IMR-90 (cell line): Measurements from ENCODE around the gene NRN1. TPM values are rescaled to one million over a fixed set of nuclear protein-coding genes. Genes with fewer than 3 reads are reported as not detected.

ENCODE experiments used
- ATAC-seq: fragments of 200-7000 bp; cut with Tn5 transposase; 2 replicates; pipeline ENCODE4 v1.9.1; 2020; ENCODE audit warnings: low read depth, mild to moderate bottlenecking, moderate library complexity
- BruUV-seq: library from RNA; stranded (reverse); fragments of 400-500 nt; replicated peaks from 2 replicates; lab custom pipeline; 2021; lab: Mats Ljungman, UMichigan
- CTCF ChIA-PET: fragments of 300-600 bp; formaldehyde crosslinking; extraction: SDS; loops from one replicate; lab custom pipeline; 2021; ENCODE audit warnings: antibody characterized with exemption; lab: Yijun Ruan, JAX
- POLR2A ChIA-PET: fragments of 300-600 bp; sonication (Branson Sonifier 250); formaldehyde crosslinking; loops from one replicate; lab custom pipeline; 2022; ENCODE audit warnings: antibody characterized with exemption; ENCODE audit not compliant: unreplicated experiment; lab: Charles Lee
- DNase-seq: peaks from one replicate; pipeline ENCODE4 v3.0.0; 2013
- H2AFZ ChIP-seq: replicated peaks from 2 replicates; pipeline ENCODE3; 2013; ENCODE audit warnings: low read length, mild to moderate bottlenecking; ENCODE audit not compliant: poor library complexity
- H2AK5ac ChIP-seq: 2 replicates; pipeline ENCODE4 v1.6.1; 2013; ENCODE audit warnings: low read depth, low read length, inconsistent platforms
- H2AK9ac ChIP-seq: replicated peaks from 2 replicates; pipeline ENCODE3; 2013; ENCODE audit warnings: mild to moderate bottlenecking, low read depth, low read length, moderate library complexity; ENCODE audit not compliant: poor library complexity
- H2BK120ac ChIP-seq: 2 replicates; pipeline ENCODE4 v1.6.1; 2013; ENCODE audit warnings: low read depth, low read length, inconsistent platforms
- H2BK15ac ChIP-seq: 3 replicates; pipeline ENCODE4 v1.6.1; 2013; ENCODE audit warnings: low read depth, low read length, inconsistent platforms
- H2BK20ac ChIP-seq: 2 replicates; pipeline ENCODE4 v1.6.1; 2013; ENCODE audit warnings: low read depth, mild to moderate bottlenecking, inconsistent platforms, low read length, moderate library complexity
- H2BK5ac ChIP-seq: 2 replicates; pipeline ENCODE4 v1.6.1; 2013; ENCODE audit warnings: mild to moderate bottlenecking, low read depth, low read length, inconsistent platforms; ENCODE audit not compliant: poor library complexity, severe bottlenecking
- H3K14ac ChIP-seq: replicated peaks from 2 replicates; pipeline ENCODE4 v1.6.1; 2013; ENCODE audit warnings: low read depth, low read length, inconsistent platforms
- H3K18ac ChIP-seq: 2 replicates; pipeline ENCODE4 v1.6.1; 2013; ENCODE audit warnings: low read depth, low read length, control low read depth
- H3K23ac ChIP-seq: 2 replicates; pipeline ENCODE4 v1.6.1; 2013; ENCODE audit warnings: low read depth, low read length, inconsistent platforms
- H3K27ac ChIP-seq: 2 replicates; pipeline ENCODE4 v1.5.1; 2013; ENCODE audit warnings: mild to moderate bottlenecking, control low read depth, low read length; ENCODE audit not compliant: insufficient read depth
- H3K27me3 ChIP-seq: 2 replicates; pipeline ENCODE4 v1.6.1; 2013; ENCODE audit warnings: low read length; ENCODE audit not compliant: control insufficient read depth, insufficient read depth
- H3K36me3 ChIP-seq: 2 replicates; pipeline ENCODE4 v1.6.1; 2013; ENCODE audit warnings: low read length, mixed read lengths; ENCODE audit not compliant: control insufficient read depth, insufficient read depth
- H3K4ac ChIP-seq: 2 replicates; pipeline ENCODE4 v1.6.1; 2013; ENCODE audit warnings: low read depth, low read length, inconsistent platforms
- H3K4me1 ChIP-seq: 2 replicates; pipeline ENCODE4 v1.6.1; 2013; ENCODE audit warnings: low read length, mixed read lengths; ENCODE audit not compliant: control insufficient read depth, insufficient read depth
- H3K4me2 ChIP-seq: 2 replicates; pipeline ENCODE4 v1.6.1; 2013; ENCODE audit warnings: low read depth, mild to moderate bottlenecking, control low read depth, low read length, moderate library complexity
- H3K4me3 ChIP-seq: 2 replicates; pipeline ENCODE4 v1.5.1; 2013; ENCODE audit warnings: low read depth, mild to moderate bottlenecking, control low read depth, low read length, moderate library complexity; ENCODE audit not compliant: insufficient read depth
- H3K56ac ChIP-seq: 2 replicates; pipeline ENCODE4 v1.6.1; 2013; ENCODE audit warnings: low read length, inconsistent platforms; ENCODE audit not compliant: insufficient read depth; ENCODE audit errors: extremely low read depth
- H3K79me1 ChIP-seq, 2 experiments: 2 replicates each; pipeline ENCODE4 v1.6.1; 2013; ENCODE audit warnings: low read length in 2 of 2, inconsistent platforms in 1 of 2, low read depth in 1 of 2
- H3K9ac ChIP-seq: 2 replicates; pipeline ENCODE4 v1.6.1; 2013; ENCODE audit warnings: low read depth, low read length, control low read depth
- H3K9me1 ChIP-seq: 2 replicates; pipeline ENCODE4 v1.6.1; 2013; ENCODE audit warnings: low read length, inconsistent platforms; ENCODE audit not compliant: insufficient read depth
- H3K9me3 ChIP-seq: 2 replicates; pipeline ENCODE4 v1.6.1; 2013; ENCODE audit warnings: low read length; ENCODE audit not compliant: control insufficient read depth, insufficient read depth
- H4K20me1 ChIP-seq: 2 replicates; pipeline ENCODE4 v1.6.1; 2013; ENCODE audit warnings: low read length, inconsistent platforms; ENCODE audit not compliant: insufficient read depth
- H4K5ac ChIP-seq: 2 replicates; pipeline ENCODE4 v1.6.1; 2013; ENCODE audit warnings: mild to moderate bottlenecking, low read depth, low read length, control low read depth
- H4K8ac ChIP-seq, 2 experiments: 2 replicates each; pipeline ENCODE4 v1.6.1; 2013; ENCODE audit warnings: low read depth in 2 of 2, low read length in 2 of 2, control low read depth in 1 of 2, inconsistent platforms in 1 of 2
- H4K91ac ChIP-seq: 2 replicates; pipeline ENCODE4 v1.6.1; 2013; ENCODE audit warnings: low read depth, low read length, inconsistent platforms; ENCODE audit not compliant: insufficient read depth
- ELK1 ChIP-seq: fragments of 150-350 bp; IDR thresholded peaks from 2 replicates; pipeline ENCODE4 v1.6.1; 2016; ENCODE audit warnings: low read depth, mild to moderate bottlenecking, low read length, moderate library complexity, borderline replicate concordance
- USF2 ChIP-seq: fragments of 150-350 bp; IDR thresholded peaks from 2 replicates; pipeline ENCODE4 v1.6.1; 2017; ENCODE audit warnings: mild to moderate bottlenecking, antibody characterized with exemption, low read length, low read depth
- WGBS, 2 experiments: methylation state at CpG; one replicate each; pipeline versions ENCODE4 v1.1.5 to v1.1.7; 2013; ENCODE audit warnings: missing lambda C conversion rate in 2 of 2; ENCODE audit not compliant: insufficient read length in 1 of 2; ENCODE audit errors: extremely low coverage in 2 of 2; 5-methylcytosine and 5-hydroxymethylcytosine counted together
- dilution Hi-C: fragments of 300-500 bp; cut with HindIII; formaldehyde crosslinking; loops from one replicate; pipeline ENCODE4 v1.14.3; 2018; ENCODE audit warnings: low sequenced_read_pairs; ENCODE audit not compliant: unreplicated experiment
- in situ Hi-C: fragments of 300-500 bp; cut with MboI; formaldehyde crosslinking; loops from 3 replicates; pipeline ENCODE4 v1.14.3; 2019; ENCODE audit warnings: low sequenced_read_pairs, inconsistent platforms, mixed read lengths
- intact Hi-C: fragments of 100-400 bp; cut with micrococcal nuclease; formaldehyde crosslinking; loops from 2 replicates; pipeline ENCODE4 v1.10.0; 2022
- polyA plus RNA-seq, 3 experiments: library from polyadenylated mRNA; depleted of rRNA; stranded (reverse); fragments of >200 nt; gene quantifications; 2 replicates each; pipeline ENCODE4 v1.2.3, GENCODE V29; 2012; ENCODE audit warnings: low replicate concordance in 1 of 3
- total RNA-seq: library from RNA; depleted of rRNA; stranded (reverse); fragments of >200 nt; gene quantifications from 2 replicates; pipeline ENCODE4 v1.2.3, GENCODE V29; 2012

NRN1 gene
- total and polyA plus RNA-seq, 2 of the 4 experiments (the other 2 are of a cell fraction) = not detected

GRCh38 chr6:5967594-5967993, 39.1 kb downstream of the NRN1 start:
- DNase-seq = no peak
- no CpG with 5 or more reads among the region's 1 CpG for WGBS, 2 experiments
- TF ChIP-seq USF2 (no peak), ELK1 (no peak)
- Histone ChIP-seq H4K91ac (no peak overlapping the region), H2BK20ac (no peak overlapping the region), H3K9me1 (no peaks in the 10 kb centered on the region), H3K4me3 (no peak overlapping the region), H3K4me1 (no peaks in the 10 kb centered on the region), H4K8ac (no peak overlapping the region), H2AFZ (no peak overlapping the region), H3K36me3 (no peaks in the 10 kb centered on the region), H2BK5ac (no peak overlapping the region), H2BK15ac (no peak overlapping the region), H3K18ac (no peak overlapping the region), H2AK5ac (no peak overlapping the region), H3K79me1 (no peaks in the 10 kb centered on the region), H3K56ac (no peak overlapping the region), H3K9me3 (peaks cover 4% of the 10 kb centered on the region), H3K27me3 (no peaks in the 10 kb centered on the region), H2BK120ac (no peak overlapping the region), H3K9ac (no peak overlapping the region), H3K14ac (no peak overlapping the region), H2AK9ac (no peak overlapping the region), H3K27ac (no peak overlapping the region), H3K4me2 (no peak overlapping the region), H4K20me1 (no peaks in the 10 kb centered on the region), H3K23ac (no peak overlapping the region), H3K4ac (no peak overlapping the region), H4K5ac (no peak overlapping the region)
- no TSS peak for BruUV-seq
- dilution Hi-C loops = no loop called here
- intact Hi-C loops = no loop called here
- ChIA-PET POLR2A (no interaction called here), CTCF (no interaction called here)
- no peak for ATAC-seq
- in situ Hi-C loops = no loop called here
